GM12875 (cell line): ENCODE data around the gene TRIM46.
"Not testable (repeated sequence)": the region's sequence is repeated elsewhere in the genome, so short reads cannot be mapped to it uniquely, and the experiment has no call there.

Experiments used
- H3K4me3 ChIP-seq: one replicate; pipeline ENCODE4 v1.5.1; 2011; ENCODE audit warnings: low read depth, low read length, control low read depth
- TF ChIP-seq, protein P1 (sequence below): IDR thresholded peaks from 2 replicates; pipeline ENCODE4 v1.5.1; 2011; ENCODE audit warnings: low read depth, mild to moderate bottlenecking, control low read depth, inconsistent platforms, low read length, moderate library complexity, borderline replicate concordance; ENCODE audit not compliant: insufficient read depth

Gene TRIM46

GRCh38 chr1:155227261-155228095 is 53.8 kb downstream of the TRIM46 start:
- peak overlapping the region; percentile 56 for H3K4me3 ChIP-seq
- TF ChIP-seq, protein P1, sequence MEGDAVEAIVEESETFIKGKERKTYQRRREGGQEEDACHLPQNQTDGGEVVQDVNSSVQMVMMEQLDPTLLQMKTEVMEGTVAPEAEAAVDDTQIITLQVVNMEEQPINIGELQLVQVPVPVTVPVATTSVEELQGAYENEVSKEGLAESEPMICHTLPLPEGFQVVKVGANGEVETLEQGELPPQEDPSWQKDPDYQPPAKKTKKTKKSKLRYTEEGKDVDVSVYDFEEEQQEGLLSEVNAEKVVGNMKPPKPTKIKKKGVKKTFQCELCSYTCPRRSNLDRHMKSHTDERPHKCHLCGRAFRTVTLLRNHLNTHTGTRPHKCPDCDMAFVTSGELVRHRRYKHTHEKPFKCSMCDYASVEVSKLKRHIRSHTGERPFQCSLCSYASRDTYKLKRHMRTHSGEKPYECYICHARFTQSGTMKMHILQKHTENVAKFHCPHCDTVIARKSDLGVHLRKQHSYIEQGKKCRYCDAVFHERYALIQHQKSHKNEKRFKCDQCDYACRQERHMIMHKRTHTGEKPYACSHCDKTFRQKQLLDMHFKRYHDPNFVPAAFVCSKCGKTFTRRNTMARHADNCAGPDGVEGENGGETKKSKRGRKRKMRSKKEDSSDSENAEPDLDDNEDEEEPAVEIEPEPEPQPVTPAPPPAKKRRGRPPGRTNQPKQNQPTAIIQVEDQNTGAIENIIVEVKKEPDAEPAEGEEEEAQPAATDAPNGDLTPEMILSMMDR, result no peak

DNA sequence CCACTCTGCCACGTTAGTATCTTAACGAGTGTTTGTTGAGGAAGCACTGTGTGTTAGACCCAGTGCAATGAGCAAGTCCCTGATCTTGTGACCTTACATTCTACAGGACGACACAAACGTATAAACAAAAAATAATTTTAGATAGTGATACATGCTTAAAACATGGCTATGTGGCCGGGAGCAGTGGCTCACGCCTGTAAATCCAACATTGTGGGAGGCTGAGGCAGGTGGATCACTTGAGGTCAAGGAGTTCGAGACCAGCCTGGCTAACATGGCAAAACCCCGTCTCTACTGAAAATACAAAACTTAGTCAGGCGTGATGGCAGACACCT is 54.4 kb downstream of the TRIM46 start:
- TF ChIP-seq, protein P1, result no peak
- peak overlapping the region; percentile 48 for H3K4me3 ChIP-seq

DNA sequence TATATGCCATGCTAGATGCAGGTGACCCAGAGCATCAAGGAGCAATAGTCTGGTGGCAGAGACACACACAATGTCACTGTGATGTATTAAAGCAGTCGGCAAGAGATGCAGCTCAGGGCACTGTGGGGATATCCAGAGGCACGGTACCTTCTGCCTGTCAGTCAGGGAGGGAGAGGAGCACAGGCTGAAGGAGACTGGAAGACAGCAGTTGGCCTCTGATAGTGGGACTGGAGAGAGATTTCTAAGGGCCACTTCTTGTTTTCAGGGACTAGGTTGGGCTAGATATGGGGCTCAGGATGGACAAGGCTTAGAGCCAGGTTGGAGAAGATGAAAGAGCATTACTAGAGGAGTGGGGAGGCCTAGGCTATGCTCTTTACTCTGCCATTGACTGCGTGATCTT is 57.7 kb downstream of the TRIM46 start:
- H3K4me3 ChIP-seq, result not testable (repeated sequence)

DNA sequence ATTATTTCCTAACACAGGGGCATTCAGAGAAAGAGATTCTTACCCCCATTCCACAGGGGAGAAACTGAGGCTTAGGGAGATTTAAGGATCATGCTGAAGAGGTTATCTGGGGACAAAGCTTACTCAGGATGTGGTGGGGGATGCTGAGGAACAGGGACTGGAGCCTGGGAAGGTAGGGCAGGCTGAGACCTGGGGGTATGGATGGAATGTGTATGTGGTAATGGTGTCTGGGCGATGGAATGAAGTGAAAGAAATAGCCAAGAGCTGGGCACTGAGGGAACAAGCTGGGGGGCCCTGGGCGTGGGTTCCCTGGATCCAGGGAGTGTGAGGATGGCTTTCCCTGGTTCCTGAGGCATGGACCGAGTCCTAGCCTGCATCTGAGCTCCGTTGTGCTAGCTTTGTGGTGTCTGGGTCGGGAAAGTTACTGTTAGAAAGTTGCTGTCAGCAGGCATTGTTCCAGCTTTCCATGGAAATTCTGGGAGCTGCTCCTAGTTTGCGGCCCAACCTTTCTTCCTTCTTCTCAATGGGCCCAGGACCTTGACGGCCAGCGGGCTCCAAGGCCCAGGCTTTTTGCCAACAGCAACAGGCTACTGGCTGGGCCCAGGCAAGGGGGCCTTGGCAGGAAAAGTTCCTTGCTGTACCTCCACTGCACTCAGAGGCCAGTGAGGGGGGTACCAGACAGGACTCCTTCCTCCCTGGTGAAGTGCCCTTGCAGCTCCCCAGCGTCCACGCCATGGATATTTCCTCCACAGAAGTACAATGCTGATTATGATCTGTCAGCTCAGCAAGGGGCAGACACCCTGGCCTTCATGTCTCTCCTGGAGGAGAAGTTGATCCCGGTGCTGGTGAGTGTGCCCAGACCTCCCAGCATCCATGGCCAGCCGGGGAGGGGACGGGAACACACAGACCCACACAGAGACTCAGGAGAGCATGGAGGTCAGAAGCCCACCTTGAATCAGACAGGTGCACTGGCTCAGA is 58.6 kb downstream of the TRIM46 start:
- H3K4me3 ChIP-seq, result not testable (repeated sequence)

GRCh38 chr1:155233502-155233901 is 59.9 kb downstream of the TRIM46 start:
- not testable (repeated sequence) for H3K4me3 ChIP-seq
